GM21423 (cell line): ENCODE results near the gene AP5B1.

Source experiments
- ATAC-seq: cut with Tn5 transposase; IDR thresholded peaks from one replicate; pipeline ENCODE4 v1.9.1; 2021; ENCODE audit warnings: mild to moderate bottlenecking, moderate library complexity; ENCODE audit not compliant: unreplicated experiment

Gene AP5B1

GRCh38 chr11:65786008-65786785, 5.4 kb upstream of the AP5B1 start:
- no peak for ATAC-seq

- ATAC-seq = no peak
Observed at GRCh38 chr11:65785319-65786007, 4.7 kb upstream of the AP5B1 start.

GRCh38 chr11:65782816-65783228, 2.0 kb upstream of the AP5B1 start:
- no peak for ATAC-seq

GRCh38 chr11:65781962-65782815, 1.4 kb upstream of the AP5B1 start:
- ATAC-seq = no peak

GRCh38 chr11:65781152-65781961, 581 bp upstream of the AP5B1 start:
- ATAC-seq = peak; percentile 27

- ATAC-seq = peak; percentile 42
Observed at GRCh38 chr11:65779919-65780769, 632 bp downstream of the AP5B1 start.

GRCh38 chr11:65779669-65779918, 1.2 kb downstream of the AP5B1 start:
- no peak for ATAC-seq

- no peak for ATAC-seq
Observed at GRCh38 chr11:65778901-65779668, 1.7 kb downstream of the AP5B1 start.

- no peak for ATAC-seq
Observed at GRCh38 chr11:65778431-65778900, 2.3 kb downstream of the AP5B1 start.

GRCh38 chr11:65777821-65778361, 2.9 kb downstream of the AP5B1 start:
- ATAC-seq = no peak

- no peak for ATAC-seq
Observed at GRCh38 chr11:65777241-65777640, 3.5 kb downstream of the AP5B1 start.

- no peak for ATAC-seq
Observed at GRCh38 chr11:65776710-65777141, 4.0 kb downstream of the AP5B1 start.

GRCh38 chr11:65776196-65776595, 4.6 kb downstream of the AP5B1 start:
- no peak for ATAC-seq

- no peak for ATAC-seq
Observed at GRCh38 chr11:65774525-65775306, 6.1 kb downstream of the AP5B1 start.

GRCh38 chr11:65773784-65774411, 6.9 kb downstream of the AP5B1 start:
- no peak for ATAC-seq

GRCh38 chr11:65771589-65772112, 9.1 kb downstream of the AP5B1 start:
- ATAC-seq = no peak

- ATAC-seq = no peak
Observed at GRCh38 chr11:65770951-65771567, 9.7 kb downstream of the AP5B1 start.
